NK-92 treated with Interleukin-12 subunit alpha and Interleukin-12 subunit beta, amount 100 ng/mL, for 24 hours (cell line): Measurements from ENCODE around the gene ZNF653.

Source experiments
- DNase-seq: peaks from one replicate; lab custom pipeline; 2025; lab: John Stamatoyannopoulos, UW

Gene ZNF653

GRCh38 chr19:11519138-11519537 is 13.5 kb upstream of the ZNF653 start:
- no peak for DNase-seq

DNA sequence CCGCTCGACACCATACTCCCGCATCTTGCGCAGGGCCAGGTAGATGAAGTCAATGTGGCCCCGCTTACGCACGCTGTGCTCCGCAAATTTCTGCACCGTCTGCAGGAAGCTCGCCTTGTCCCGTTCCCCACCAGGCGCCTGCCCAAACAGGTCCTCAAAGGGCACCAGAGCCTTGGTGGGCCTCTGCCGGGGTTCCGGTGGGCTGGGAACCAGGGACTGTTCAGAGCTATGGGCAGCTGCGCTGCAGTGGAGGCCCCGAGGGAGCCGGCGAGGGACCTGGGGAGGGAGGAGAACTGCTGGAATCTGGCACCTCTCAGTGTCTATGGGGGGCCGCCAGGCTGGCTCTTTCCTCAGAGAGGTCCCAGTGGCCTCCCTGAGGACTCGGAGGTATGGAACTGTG is 8.3 kb upstream of the ZNF653 start:
- DNase-seq, result no peak

- no peak for DNase-seq
These were observed 4.8 kb upstream of the ZNF653 start for GRCh38 chr19:11510444-11510843.

DNA sequence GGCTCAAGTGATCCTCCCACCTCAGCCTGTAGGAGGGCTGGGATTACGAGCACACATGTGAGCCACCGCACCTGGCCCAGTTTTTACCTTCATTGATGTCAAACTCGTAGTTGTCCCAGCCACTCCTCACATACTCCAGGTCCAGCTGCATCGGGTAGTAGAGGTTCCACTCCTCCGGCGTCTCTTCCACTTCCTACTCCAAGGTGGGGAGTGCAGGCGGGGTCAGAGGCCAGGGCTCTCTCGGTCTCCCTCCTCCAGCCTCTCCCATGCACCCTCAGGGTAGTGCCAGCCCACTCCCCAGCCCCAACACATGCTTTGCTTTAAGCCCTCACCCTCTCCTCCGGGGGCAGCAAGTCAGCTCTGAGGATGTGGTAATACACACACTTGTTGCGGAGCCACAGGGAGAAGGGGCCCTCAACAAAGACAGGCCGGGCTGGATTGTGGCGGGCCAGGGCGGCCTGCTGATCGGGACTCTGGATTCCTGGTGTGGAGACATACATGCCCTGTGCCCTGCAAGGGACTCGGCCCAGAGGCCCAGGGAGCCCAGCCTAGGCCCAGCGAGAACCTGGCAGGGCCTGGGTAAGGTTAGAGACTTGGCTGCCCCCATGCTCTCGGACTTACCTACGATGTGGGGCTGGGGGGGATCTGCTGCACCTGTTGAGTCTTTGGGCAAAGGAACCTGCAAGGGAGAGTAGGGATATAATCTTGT is 1.9 kb upstream of the ZNF653 start:
- no peak for DNase-seq

GRCh38 chr19:11506967-11507366 is 1.3 kb upstream of the ZNF653 start:
- DNase-seq, result no peak

DNA sequence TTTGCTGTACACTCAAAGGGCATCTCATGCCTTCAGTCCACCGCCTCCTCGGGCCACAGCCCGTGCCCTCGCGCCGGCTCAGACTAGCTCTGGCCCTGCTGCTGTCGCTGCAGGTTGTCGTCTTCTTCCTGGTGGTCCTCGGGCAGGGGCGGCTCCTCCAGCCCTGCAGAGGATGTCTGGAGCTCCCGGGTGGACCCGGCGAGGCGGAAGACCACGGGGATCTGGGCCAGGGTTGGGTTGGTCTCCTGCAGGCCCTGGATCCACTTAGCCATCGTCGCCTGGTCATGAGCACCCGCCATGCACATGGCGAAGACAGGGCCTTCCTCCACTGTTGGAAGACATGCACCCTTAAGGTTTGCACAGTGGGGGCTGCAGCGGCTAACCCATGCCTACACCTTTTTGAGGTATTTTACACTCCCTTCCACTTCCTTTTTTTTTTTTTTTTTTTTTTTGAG is 489 bp upstream of the ZNF653 start:
- no peak for DNase-seq

DNA sequence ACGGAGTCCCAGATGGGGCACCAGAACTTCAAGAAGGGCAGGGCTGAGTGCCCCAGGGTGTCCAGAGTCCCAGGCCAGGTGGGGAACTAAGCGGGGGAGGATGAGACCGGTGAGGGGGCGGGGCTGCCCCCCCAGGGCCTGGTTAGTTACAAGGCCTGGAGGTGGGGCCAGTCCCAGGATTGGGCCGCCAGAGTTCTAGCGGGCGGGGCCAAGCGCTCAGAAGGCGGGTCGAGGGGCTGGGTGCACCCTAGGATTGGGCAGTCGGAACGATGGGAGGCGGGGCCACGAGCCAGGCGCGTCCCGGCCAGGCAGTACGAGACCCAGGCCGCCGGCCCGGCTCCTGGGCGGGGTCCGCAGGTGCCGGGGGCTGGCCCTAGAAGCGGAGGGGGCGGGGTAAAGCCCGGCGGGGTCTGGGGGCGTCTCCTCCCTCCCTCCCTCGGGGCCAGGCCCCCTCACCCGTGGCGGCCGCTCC is 571 bp downstream of the ZNF653 start:
- peak; percentile 97 for DNase-seq

DNA sequence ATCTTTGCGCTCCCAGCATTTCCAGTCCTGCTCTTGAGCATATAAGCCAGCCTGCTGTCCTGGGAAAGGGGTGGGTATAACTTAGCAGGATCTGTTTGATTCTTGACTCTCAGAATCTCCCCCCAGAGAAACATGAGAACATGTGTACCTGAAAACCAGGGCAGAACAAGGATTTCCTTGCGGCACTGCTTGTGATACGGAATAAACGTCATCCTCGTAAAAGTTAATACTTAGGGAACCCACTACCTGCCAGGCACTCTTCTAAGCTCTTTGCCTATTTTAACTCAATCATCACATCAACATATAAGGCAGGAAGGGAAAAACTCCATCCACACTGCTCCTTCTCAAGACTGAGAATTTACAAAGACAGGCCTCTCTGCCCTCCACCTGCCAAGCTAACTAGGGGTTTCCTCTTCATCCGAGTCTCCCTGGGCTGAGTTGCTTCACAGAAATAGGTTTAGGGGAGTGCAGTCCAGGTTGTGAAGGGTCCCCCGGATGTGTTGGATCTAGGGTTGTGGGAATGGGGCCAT is 1.1 kb downstream of the ZNF653 start:
- DNase-seq, result no peak

- no peak for DNase-seq
These were observed 5.7 kb downstream of the ZNF653 start for GRCh38 chr19:11499890-11500420.

DNA sequence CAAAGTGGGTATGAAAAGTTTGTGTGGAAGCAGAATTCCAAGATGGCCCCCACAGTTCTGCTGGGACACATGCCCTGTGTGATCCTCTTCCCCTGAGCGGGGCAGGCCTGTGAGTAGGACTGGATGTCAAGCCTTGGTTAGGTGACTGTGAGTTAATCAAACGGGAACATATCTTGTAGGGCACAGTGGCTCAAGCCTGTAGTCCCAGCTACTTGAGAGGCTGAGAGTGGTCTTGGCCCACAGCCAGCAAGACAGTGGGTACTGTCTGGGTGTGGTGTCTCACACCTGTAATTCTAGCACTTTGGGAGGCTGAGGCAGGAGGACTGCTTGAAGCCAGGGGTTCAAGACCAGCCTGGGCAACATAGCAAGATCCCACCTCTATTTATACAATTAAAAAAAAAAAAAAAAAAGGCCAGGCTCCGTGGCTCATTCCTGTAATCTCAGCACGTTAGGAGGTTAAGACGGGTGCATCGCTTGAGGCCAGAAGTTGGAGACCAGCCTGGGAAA is 6.4 kb downstream of the ZNF653 start:
- no peak for DNase-seq

DNA sequence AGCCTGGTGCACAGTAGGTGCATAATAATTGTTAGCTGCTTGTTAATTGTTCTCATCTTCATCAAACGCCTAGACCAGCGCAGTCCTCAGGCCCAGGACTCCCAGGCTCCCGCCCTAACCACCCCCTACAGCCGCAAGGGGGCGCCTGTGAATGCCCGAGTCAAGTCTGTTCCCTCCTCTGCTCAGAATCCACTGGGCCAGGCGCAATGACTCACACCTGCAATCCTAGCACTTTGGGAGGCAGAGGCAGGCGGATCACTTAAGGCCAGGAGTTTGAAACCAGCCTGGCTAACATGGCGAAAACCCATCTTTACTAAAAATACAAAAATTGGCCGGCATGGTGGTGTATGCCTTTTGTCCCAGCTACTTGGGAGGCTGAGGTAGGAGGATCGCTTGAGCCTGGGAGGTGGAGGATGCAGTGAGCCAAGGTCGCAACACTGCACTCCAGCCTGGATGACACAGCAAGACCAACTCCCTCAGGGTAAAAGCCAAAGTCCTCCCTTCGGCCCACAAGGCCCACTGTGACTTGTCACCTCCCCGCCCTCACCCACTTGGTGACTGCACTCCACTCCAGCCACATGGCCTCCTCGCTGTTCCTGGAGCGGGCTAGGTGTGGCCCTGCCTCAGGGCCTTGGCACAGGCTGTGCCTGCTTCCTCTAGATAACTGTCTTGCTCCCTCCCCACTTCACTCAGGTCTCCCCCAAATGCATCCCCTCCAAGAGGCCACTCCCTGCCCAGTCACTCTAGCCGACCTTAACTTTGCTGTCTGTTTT is 9.1 kb downstream of the ZNF653 start:
- DNase-seq, result peak; percentile 50

DNA sequence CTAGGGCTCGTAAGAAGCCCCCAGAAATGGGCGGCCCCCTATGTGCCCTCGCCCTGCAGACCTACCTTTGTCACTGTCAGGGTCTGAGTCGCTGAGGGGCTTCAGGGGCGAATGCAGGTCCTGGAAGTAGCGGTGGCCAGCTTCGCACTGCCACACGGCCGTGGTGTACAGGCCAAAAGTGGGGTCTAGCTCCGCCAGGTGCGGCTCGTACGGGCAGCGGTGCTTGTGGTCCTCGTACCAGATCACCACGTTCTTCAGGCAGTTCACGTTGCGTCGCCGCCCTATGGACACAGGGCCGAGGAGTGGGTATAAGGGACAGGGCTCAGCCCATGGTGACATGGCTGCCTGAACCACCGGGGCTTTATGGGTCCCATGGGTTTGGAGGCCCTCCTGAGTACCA is 9.8 kb downstream of the ZNF653 start:
- DNase-seq, result no peak

- no peak for DNase-seq
These were observed 10.2 kb downstream of the ZNF653 start for GRCh38 chr19:11495481-11495880.

DNA sequence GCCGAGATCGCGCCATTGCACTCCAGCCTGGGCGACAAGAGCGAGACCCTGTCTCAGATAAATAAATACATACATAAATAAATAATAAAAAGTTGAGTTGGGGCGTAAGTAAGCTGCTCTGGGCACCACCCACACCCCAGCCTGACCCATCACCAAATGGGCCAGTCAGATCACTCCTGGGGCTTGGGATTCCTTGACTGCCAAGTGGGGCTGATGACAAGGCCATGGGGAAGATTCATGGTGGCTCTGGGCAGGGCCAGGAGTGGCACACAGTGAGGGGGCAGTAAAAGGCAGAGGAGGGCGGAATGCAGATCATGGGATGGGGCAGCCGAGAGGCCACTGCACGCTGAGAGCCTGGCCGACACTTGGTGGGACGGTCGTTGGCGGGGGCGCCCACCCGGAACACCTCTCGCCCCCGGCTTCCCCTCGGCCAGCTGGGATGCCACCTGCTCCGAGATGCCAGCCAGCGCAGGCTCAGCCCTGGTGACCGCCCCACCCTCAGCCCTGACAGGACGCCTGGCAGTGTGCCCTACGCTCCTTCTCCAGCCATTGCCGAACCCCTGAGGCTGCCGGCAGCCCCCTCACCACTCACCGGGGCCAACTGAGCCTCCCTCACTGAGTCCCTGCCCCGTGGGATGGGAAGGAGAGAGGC is 10.9 kb downstream of the ZNF653 start:
- no peak for DNase-seq

GRCh38 chr19:11489378-11489777 is 16.3 kb downstream of the ZNF653 start:
- no peak for DNase-seq

- DNase-seq, result no peak
These were observed 18.8 kb downstream of the ZNF653 start for GRCh38 chr19:11486661-11487503.

GRCh38 chr19:11485245-11485837 is 20.3 kb downstream of the ZNF653 start:
- no peak for DNase-seq

- no peak for DNase-seq
These were observed 22.1 kb downstream of the ZNF653 start for GRCh38 chr19:11483366-11484111.

DNA sequence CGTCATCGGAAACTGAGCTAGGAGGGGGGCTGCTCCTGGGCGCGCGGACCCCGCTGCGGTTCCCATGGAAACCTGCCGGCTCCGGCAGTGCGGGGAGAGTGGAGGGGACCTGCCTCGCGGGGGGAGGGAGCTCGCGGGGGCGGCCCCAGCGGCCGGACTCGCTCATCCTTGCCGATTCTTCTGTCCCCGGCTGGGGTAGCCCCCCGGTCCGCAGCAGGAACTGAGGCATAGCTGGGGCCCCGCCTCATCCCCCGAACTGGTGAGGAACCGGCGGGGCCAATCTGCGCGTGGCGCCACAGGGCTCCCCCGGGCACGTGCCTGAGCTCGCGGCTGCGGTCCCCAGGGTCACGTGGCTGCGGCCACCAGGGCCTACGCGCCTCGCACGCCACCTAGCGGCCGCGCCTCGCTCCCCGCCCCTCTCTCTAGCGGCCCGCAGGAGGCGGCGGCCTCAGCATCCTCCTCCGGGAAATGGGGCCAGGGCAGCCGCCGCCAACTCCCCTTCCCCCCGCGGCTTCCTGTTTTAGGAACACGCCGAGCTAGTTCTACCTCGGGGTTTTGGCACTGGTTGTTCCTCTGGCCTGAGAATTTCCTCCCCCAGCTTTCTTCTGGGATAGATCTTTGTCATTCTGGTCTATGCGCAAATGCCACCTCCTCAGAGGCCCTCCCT is 23.1 kb downstream of the ZNF653 start:
- DNase-seq, result peak; percentile 78
